Measurements from ENCODE around the gene RAC2.
A peak's percentile ranks its signal among the peaks of the same experiment; 100 is the strongest.
"Not testable (repeated sequence)": the region's sequence is repeated elsewhere in the genome, so short reads cannot be mapped to it uniquely, and the experiment has no call there.

RAC2 gene

GRCh38 chr22:37201443-37201820 is 42.6 kb downstream of the RAC2 start:
- not testable (repeated sequence) for DNase-seq

GRCh38 chr22:37199760-37200108 is 44.3 kb downstream of the RAC2 start:
- DNase-seq: no peak

GRCh38 chr22:37199103-37199759 is 44.8 kb downstream of the RAC2 start:
- DNase-seq: peak; percentile 73

GRCh38 chr22:37198258-37199102 is 45.6 kb downstream of the RAC2 start:
- DNase-seq: peak; percentile 55

- DNase-seq: peak; percentile 79
Measured at GRCh38 chr22:37197451-37198257, 46.4 kb downstream of the RAC2 start.

- DNase-seq: peak; percentile 82
Measured at GRCh38 chr22:37196539-37197450, 47.3 kb downstream of the RAC2 start.

GRCh38 chr22:37195921-37196320 is 48.1 kb downstream of the RAC2 start:
- no peak for DNase-seq

- no peak for DNase-seq
Measured at GRCh38 chr22:37194750-37195149, 49.3 kb downstream of the RAC2 start.

- no peak for DNase-seq
Measured at GRCh38 chr22:37193629-37194191, 50.4 kb downstream of the RAC2 start.

- DNase-seq: no peak
Measured at GRCh38 chr22:37192741-37193140, 51.3 kb downstream of the RAC2 start.

GRCh38 chr22:37192204-37192603 is 51.9 kb downstream of the RAC2 start:
- no peak for DNase-seq

GRCh38 chr22:37190262-37190780 is 53.7 kb downstream of the RAC2 start:
- no peak for DNase-seq

- no peak for DNase-seq
Measured at GRCh38 chr22:37188901-37189466, 55.1 kb downstream of the RAC2 start.

- peak; percentile 63 for DNase-seq
Measured at GRCh38 chr22:37187891-37188761, 55.9 kb downstream of the RAC2 start, which contains the start of gene C1QTNF6. TSS of gene C1QTNF6 (minus strand) at chr22:37188247. CDS start at chr22:37188213, 34 bp downstream.

GRCh38 chr22:37187552-37187890 is 56.5 kb downstream of the RAC2 start:
- DNase-seq: peak; percentile 7

GRCh38 chr22:37186997-37187522 is 57.0 kb downstream of the RAC2 start:
- DNase-seq: no peak

- peak; percentile 35 for DNase-seq
Measured at GRCh38 chr22:37186228-37186996, 57.7 kb downstream of the RAC2 start.

- no peak for DNase-seq
Measured at GRCh38 chr22:37185646-37186227, 58.3 kb downstream of the RAC2 start.
